Glutamatergic neuron (in vitro differentiated cells): ENCODE results near the gene ARHGEF1. TPM values are rescaled to one million over a fixed set of nuclear protein-coding genes. Genes with fewer than 3 reads are reported as not detected.

Source experiments
- DNase-seq: peaks from one replicate; pipeline ENCODE4 v3.0.0; 2022
- H3K27ac Mint-ChIP-seq: one replicate; pipeline ENCODE4 v1.8.0; 2020; ENCODE audit warnings: mild to moderate bottlenecking, mixed read lengths, inconsistent platforms; ENCODE audit not compliant: unreplicated experiment
- H3K27me3 Mint-ChIP-seq: one replicate; pipeline ENCODE4 v1.8.0; 2020; ENCODE audit warnings: mild to moderate bottlenecking, moderate library complexity, mixed read lengths, inconsistent platforms; ENCODE audit not compliant: unreplicated experiment
- H3K36me3 Mint-ChIP-seq: one replicate; pipeline ENCODE4 v1.8.0; 2020; ENCODE audit warnings: mild to moderate bottlenecking, mixed read lengths, inconsistent platforms; ENCODE audit not compliant: unreplicated experiment
- H3K4me1 Mint-ChIP-seq: one replicate; pipeline ENCODE4 v1.8.0; 2020; ENCODE audit warnings: mild to moderate bottlenecking, low read depth, mixed read lengths, inconsistent platforms; ENCODE audit not compliant: unreplicated experiment
- H3K4me3 Mint-ChIP-seq: one replicate; pipeline ENCODE4 v1.8.0; 2020; ENCODE audit warnings: mild to moderate bottlenecking, mixed read lengths, inconsistent platforms; ENCODE audit not compliant: unreplicated experiment
- H3K9me3 Mint-ChIP-seq: one replicate; pipeline ENCODE4 v1.8.0; 2020; ENCODE audit warnings: mild to moderate bottlenecking, moderate library complexity, mixed read lengths, inconsistent platforms; ENCODE audit not compliant: unreplicated experiment
- total RNA-seq: library from RNA; stranded (reverse); fragmentation: NEBNext Ultra II Directional; extraction: Animal tissue kit (Norgen Biotek cat#: 25700); gene quantifications from one replicate; pipeline ENCODE4 v1.2.1, GENCODE V29; 2021; ENCODE audit not compliant: unreplicated experiment
- TF ChIP-seq, protein P1 (sequence below): fragments of 200-600 bp; sonication (generic); IDR thresholded peaks from one replicate; pipeline ENCODE4 v1.5.0; 2021; ENCODE audit not compliant: partially characterized antibody, unreplicated experiment

Gene ARHGEF1
- total RNA-seq, 1 donor from 2014 or later, result 78.7 TPM

DNA sequence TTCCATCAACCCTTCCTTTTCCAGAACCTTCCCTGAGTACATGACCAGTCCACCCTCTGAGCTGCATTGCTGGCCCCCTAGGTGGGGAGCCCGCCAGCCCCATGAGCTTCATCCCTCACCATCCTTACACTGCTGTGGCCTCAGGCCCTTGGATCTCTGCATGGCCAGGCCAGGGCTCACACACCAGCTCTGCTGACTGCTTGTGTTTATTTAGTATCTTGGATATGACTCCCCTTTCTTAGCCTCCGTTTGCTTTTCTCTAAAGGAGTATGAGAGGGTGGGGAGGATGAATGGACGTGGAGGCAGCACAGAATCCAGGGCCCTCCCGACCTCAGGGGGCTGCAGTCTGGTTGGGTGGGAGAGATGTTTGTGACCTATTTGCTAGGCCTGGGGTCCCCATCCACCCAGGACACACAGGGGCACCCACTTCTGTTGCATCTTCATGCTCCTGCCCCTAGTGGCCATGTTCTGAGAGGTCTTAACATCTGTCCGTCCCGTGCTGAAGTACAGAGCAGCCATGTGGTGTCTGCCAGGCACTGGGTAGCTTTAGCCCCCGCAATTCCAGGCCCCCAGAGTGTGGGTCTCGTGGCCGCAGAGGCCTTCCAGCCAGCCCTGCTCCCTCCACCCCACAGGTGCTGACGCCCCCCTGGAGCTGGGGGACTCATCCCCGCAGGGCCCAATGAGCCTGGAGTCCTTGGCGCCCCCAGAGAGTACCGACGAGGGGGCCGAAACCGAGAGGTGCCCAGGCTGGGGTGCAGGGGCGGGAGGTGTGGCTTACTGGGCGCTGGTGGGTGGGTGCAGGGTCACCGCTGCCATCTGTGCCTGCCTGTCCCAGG lies 13.0 kb downstream of the ARHGEF1 start:
- H3K9me3 Mint-ChIP-seq, result peaks cover 9% of the 10 kb centered on the region
- no peak overlapping the region for H3K4me3 Mint-ChIP-seq
- peaks cover 6% of the 10 kb centered on the region for H3K27me3 Mint-ChIP-seq
- peaks cover 9% of the 10 kb centered on the region for H3K4me1 Mint-ChIP-seq
- TF ChIP-seq, protein P1, sequence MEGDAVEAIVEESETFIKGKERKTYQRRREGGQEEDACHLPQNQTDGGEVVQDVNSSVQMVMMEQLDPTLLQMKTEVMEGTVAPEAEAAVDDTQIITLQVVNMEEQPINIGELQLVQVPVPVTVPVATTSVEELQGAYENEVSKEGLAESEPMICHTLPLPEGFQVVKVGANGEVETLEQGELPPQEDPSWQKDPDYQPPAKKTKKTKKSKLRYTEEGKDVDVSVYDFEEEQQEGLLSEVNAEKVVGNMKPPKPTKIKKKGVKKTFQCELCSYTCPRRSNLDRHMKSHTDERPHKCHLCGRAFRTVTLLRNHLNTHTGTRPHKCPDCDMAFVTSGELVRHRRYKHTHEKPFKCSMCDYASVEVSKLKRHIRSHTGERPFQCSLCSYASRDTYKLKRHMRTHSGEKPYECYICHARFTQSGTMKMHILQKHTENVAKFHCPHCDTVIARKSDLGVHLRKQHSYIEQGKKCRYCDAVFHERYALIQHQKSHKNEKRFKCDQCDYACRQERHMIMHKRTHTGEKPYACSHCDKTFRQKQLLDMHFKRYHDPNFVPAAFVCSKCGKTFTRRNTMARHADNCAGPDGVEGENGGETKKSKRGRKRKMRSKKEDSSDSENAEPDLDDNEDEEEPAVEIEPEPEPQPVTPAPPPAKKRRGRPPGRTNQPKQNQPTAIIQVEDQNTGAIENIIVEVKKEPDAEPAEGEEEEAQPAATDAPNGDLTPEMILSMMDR, result peak; percentile 65
- H3K36me3 Mint-ChIP-seq, result peaks cover 4% of the 10 kb centered on the region
- peak overlapping the region; percentile 72 for H3K27ac Mint-ChIP-seq
- peak; percentile 37 for DNase-seq

DNA sequence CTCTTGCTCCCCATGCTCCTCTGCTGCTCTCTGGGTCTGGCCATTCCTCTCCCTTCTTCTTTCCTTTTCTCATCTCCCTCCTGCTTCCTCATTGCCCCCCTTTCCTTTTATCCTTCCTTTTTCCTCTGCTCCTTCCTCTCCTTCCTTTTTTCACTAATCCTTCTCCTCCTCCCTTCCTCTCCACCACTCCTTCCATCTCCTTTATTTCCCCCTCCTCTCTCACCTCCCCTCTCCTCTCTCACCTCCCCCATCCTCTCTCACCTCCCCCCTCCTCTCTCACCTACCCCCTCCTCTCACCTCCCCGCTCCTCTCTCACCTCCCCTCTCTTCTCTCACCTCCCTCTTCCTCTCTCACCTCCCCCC lies 13.6 kb downstream of the ARHGEF1 start:
- H3K4me1 Mint-ChIP-seq, result peaks cover 7% of the 10 kb centered on the region
- no peak for DNase-seq
- TF ChIP-seq, protein P1, result no peak
- H3K27ac Mint-ChIP-seq, result peak overlapping the region; percentile 72
- H3K27me3 Mint-ChIP-seq, result peaks cover 4% of the 10 kb centered on the region
- H3K36me3 Mint-ChIP-seq, result peaks cover 1% of the 10 kb centered on the region
- no peak overlapping the region for H3K4me3 Mint-ChIP-seq
- H3K9me3 Mint-ChIP-seq, result peaks cover 6% of the 10 kb centered on the region

DNA sequence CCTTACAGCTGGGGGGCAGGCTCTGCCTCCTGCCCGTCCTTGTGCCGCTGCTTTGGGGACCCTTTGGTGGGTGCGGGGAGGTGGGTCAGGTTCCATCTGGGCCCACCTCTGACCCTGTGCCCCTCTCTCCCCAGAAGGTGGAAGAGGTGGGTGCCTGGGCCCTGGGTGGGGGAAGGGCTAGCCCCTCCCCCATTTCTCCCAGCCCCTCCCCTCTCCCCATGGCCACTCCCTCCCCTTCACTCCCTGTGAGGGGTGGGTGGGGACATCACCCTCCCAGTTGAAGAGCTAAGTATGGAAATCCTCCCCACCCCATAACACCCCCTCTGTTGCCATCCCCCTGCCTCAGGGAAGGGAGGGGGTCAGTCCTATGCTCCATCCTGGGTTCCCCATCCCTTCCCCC lies 14.2 kb downstream of the ARHGEF1 start:
- Mint-ChIP-seq H3K27ac (no peak overlapping the region), H3K36me3 (no peaks in the 10 kb centered on the region), H3K27me3 (peaks cover 3% of the 10 kb centered on the region), H3K4me1 (peaks cover 5% of the 10 kb centered on the region), H3K4me3 (no peak overlapping the region), H3K9me3 (peaks cover 4% of the 10 kb centered on the region)
- DNase-seq, result no peak
- TF ChIP-seq, protein P1, result no peak

DNA sequence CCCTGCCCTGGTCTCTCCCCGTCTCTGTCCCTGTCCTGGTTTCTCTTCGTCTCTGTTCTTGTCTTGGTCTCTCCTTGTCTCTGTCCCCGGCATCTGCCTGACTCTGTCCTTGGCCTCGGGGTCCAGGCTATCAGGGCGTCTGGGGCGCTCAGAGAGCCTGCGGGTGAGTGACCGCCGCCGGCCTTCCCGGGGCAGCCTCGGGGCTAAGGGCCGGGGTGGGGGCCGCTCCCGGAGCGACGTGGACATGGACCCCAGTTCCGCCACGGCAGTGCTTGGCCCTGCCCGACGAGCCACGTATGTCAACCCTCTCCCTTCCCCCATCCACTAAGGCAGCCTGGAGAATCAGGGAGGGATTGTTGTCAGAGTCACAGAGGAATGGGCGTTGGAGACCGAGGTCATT lies 14.8 kb downstream of the ARHGEF1 start:
- Mint-ChIP-seq H3K36me3 (no peaks in the 10 kb centered on the region), H3K27me3 (peaks cover 3% of the 10 kb centered on the region), H3K9me3 (peaks cover 4% of the 10 kb centered on the region), H3K4me3 (no peak overlapping the region), H3K27ac (no peak overlapping the region), H3K4me1 (peaks cover 5% of the 10 kb centered on the region)
- TF ChIP-seq, protein P1, result no peak
- no peak for DNase-seq

DNA sequence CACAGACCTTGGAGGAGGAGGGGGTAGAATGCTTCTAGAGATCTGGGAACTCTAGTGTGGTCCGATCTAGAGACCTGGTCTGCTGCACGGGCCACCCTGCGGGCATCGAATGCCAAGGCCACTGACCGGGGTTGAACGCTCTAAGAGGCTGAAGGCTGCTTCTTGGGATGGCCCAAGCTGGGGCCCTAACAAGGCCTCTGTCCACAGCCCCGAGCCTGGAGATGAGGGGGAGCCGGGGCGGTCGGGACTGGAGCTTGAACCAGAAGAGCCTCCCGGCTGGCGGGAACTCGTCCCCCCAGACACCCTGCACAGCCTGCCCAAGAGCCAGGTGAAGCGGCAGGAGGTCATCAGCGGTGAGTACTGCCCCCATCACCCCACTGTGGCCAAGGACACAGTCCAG lies 15.3 kb downstream of the ARHGEF1 start:
- Mint-ChIP-seq H3K4me3 (no peak overlapping the region), H3K9me3 (peaks cover 4% of the 10 kb centered on the region), H3K27ac (no peak overlapping the region)

More for the DNA sequence above, 15.3 kb downstream of the ARHGEF1 start:
- no peak for DNase-seq
- no peaks in the 10 kb centered on the region for H3K36me3 Mint-ChIP-seq
- H3K4me1 Mint-ChIP-seq, result peaks cover 5% of the 10 kb centered on the region
- H3K27me3 Mint-ChIP-seq, result no peaks in the 10 kb centered on the region
- TF ChIP-seq, protein P1, result no peak
